Adrenal gland (tissue), 5 donors: Measurements from ENCODE around the gene NF1.

Experiments
- POLR2A ChIP-seq, 2 donors: fragments of 450-650 bp; IDR thresholded peaks; one replicate each; pipeline ENCODE4 v1.6.1; 2017; ENCODE audit warnings: antibody characterized with exemption in 2 of 2, mild to moderate bottlenecking in 2 of 2, moderate library complexity in 1 of 2
- TF ChIP-seq, protein P1 (sequence below), 6 experiments: fragments of 450-650 bp in 4 of 6; fragments of 200-600 bp in 2 of 6; sonication (generic) in 1 of 6; IDR thresholded peaks; 1 replicate in 5 of 6; 2 replicates in 1 of 6; pipeline versions ENCODE4 v1.5.1 to v1.8.0; 2016 to 2021; ENCODE audit warnings: antibody characterized with exemption in 6 of 6, mild to moderate bottlenecking in 2 of 6, moderate library complexity in 1 of 6
- donor health status: DM: no; HTN: no; CAD: no.

DNA sequence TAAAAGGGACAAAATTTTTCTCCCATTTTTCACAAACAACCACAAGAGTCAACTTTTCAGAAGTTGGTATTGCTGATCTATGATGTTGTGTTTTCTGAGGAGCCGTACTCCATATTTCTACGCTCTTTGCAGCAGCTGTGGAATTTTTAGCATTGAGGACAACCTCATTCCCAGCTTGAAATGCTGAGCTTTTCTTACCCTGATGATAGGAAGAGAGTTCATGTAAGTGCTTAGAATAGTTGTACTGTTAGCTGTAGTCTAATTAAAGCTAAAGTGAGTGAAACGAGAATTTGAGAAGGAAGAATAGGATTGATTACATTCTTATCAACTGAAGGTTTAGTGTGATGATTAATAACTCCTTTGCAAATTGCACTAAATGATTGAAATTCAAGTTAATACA lies 72.3 kb downstream of the NF1 start:
- TF ChIP-seq, protein P1, sequence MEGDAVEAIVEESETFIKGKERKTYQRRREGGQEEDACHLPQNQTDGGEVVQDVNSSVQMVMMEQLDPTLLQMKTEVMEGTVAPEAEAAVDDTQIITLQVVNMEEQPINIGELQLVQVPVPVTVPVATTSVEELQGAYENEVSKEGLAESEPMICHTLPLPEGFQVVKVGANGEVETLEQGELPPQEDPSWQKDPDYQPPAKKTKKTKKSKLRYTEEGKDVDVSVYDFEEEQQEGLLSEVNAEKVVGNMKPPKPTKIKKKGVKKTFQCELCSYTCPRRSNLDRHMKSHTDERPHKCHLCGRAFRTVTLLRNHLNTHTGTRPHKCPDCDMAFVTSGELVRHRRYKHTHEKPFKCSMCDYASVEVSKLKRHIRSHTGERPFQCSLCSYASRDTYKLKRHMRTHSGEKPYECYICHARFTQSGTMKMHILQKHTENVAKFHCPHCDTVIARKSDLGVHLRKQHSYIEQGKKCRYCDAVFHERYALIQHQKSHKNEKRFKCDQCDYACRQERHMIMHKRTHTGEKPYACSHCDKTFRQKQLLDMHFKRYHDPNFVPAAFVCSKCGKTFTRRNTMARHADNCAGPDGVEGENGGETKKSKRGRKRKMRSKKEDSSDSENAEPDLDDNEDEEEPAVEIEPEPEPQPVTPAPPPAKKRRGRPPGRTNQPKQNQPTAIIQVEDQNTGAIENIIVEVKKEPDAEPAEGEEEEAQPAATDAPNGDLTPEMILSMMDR (IDR thresholded peaks at IDR 0.05), result no peak
- no peak for TF ChIP-seq POLR2A (IDR thresholded peaks at IDR 0.05)
